GM12891 (cell line): Measurements from ENCODE around the gene DOCK4.

ENCODE experiments used
- POLR2A ChIP-seq: IDR thresholded peaks from 2 replicates; pipeline ENCODE4 v1.6.1; 2011; ENCODE audit warnings: low read depth, low read length, control low read depth
- POLR2AphosphoS5 ChIP-seq: IDR thresholded peaks from 2 replicates; pipeline ENCODE4 v1.6.1; 2011; ENCODE audit warnings: low read depth, low read length, control low read depth
- POU2F2 ChIP-seq: IDR thresholded peaks from 2 replicates; pipeline ENCODE4 v1.6.1; 2011; ENCODE audit warnings: low read depth, mild to moderate bottlenecking, control low read depth, low read length, moderate library complexity
- SPI1 ChIP-seq: IDR thresholded peaks from 2 replicates; pipeline ENCODE4 v1.6.1; 2011; ENCODE audit warnings: low read depth, low read length, control low read depth
- TAF1 ChIP-seq: IDR thresholded peaks from 2 replicates; pipeline ENCODE4 v1.6.1; 2011; ENCODE audit warnings: low read depth, low read length, control low read depth

- TF ChIP-seq TAF1 (no peak), POLR2AphosphoS5 (no peak), POLR2A (no peak), POU2F2 (no peak), SPI1 (no peak)
Measured at GRCh38 chr7:112255388-112255720, 49.2 kb upstream of the DOCK4 start.
